ENCODE data around the gene CDX1.

The CDX1 gene

DNA sequence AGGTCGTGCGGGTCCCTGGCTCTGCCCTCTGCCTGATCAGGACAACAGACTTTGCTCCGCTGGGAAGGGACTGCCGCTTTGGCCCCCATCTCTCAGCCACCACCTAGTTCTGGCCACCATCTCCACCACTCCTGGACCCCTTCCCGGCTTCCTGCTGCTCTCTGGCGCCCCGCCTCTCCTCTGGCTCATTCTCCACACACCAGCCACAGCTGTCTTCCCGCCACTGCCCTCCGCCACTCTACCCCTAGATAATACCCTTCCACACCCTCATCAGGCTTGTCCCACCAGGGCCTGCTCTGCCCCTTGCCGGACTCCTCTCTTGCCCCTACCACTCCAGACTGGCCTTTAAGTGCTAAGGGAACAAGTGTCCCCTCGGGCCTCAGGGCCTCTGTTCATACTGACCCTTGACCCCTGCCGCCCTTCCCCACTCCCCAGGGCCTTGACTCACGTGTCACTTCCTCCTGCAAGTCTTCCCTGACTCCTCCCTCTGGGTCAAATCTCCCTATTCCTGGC, 3.0 kb upstream of the CDX1 start:
- no peak for DNase-seq (ENCODE audit: low read depth)

DNA sequence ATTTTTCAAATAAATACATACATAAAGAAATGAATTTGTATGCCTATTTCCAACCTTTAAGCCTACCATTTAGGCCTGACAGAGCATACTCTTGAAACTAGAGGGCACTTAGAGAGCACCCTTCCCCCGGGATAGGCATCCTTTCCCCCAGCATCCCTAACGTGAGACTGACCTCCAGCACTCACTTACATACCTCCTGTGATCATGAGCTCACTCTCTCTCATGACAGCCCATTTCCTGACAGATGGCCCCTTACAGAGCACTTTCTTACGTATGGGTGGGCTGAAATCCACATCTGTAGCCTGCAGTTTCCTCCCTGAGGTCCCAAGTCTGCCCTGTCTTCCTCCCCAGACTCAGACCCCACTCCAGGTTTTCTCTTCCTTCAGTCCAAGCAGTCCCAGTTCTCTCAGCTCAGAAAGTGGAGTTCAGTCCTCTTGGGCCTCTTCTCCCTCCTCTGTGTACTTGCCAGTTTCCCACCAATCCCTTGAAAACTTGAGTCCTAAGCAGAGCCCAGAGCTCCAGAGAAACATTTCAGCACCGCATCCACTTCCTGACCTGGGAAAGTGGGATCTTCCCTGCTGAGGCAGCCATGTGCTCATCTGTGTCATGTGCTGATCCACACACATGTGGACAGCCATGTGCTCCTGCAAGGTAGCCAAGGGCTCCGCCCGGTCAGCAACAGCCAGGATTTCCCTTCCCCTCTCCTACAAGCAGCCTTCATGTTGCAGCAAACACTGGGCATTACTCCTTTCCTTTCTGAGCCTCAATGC, 2.2 kb upstream of the CDX1 start:
- no peak for DNase-seq (ENCODE audit: low read depth)

DNA sequence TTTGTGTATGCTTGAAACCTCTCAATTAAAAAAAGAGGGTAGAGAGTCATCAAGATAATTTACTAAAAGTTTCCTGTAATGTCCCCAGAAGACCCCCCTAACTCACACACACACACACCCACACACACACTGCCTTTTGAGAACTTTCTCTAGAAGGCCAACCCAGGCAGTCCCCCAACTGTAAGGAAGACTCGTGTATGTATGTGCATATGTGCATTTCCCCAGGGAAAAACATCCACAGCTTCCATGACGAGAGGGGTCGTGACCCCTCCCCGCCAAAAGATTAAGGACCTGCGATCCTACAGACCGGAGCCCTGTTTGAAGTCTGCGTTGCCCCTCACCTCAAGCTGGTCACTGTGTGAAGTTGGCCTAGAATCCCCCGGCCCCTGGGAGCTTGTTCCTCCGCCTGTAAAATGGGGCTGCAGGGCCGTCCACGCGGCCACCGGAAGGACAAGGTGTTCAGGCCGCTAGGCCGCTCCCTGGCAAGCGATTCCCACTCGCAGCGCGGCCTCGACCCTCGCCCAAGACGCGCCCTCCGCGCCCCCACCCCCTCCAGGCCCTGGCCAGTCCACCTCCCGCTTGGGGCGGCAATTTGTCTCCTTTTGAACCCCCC, 435 bp upstream of the CDX1 start:
- DNase-seq (ENCODE audit: low read depth), result no peak

DNA sequence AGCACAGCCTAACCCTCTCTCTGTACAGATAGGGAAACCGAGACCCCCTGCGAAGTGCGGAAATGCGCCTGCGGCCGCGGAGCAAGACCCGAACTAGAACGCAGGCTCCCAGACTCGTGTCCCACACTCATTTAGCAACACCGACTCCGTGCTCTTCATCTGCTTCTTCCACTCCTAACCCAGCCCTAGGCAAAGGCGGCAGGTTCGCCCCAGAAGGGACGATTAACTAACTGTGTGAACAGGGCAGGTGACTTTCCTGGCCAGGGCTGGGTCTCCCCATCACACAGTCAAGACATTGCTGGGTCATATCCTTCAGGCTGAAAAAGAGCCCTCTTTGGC, 903 bp downstream of the CDX1 start:
- DNase-seq (ENCODE audit: low read depth), result no peak

DNA sequence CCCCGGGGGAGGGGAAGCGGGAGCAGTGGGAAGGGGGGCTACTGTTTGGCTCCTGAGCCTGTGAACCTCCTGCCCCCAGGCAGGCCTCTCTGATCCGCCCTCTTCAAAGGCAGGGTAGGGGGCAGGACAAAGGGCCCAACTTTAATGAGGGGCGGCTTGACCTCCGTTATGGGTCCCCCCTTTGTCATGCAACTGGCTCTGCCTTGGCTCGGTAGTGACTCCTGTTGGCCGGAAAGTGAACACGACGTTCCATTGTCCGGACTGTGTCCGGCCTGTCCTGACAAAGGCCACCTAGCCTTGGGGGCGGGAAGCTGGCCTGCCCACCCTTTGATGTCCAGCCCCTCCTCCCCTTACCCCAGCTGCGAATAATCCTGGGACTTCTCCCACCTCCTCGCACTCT, 1.3 kb downstream of the CDX1 start:
- no peak for DNase-seq (ENCODE audit: low read depth)

DNA sequence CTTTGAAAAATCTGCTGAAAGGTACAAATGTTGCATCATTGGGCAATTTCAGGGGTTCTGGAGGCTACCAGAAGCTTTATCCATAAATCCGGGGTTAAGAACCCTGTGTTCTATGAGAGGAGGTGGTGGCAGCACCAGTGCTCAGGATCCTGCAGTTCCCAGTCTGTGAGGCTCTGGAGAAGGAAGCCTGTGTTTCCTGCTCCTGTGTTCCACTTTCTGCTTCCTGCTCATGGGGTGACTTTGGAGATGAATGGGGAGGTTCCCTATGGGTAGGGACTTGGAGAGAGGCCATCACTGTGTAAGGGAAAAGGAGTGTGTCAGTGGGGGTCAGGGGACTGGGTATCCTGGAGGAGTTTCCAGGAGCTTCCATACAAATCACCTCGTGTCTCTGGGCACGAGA, 2.3 kb downstream of the CDX1 start:
- no peak for DNase-seq (ENCODE audit: low read depth)

DNA sequence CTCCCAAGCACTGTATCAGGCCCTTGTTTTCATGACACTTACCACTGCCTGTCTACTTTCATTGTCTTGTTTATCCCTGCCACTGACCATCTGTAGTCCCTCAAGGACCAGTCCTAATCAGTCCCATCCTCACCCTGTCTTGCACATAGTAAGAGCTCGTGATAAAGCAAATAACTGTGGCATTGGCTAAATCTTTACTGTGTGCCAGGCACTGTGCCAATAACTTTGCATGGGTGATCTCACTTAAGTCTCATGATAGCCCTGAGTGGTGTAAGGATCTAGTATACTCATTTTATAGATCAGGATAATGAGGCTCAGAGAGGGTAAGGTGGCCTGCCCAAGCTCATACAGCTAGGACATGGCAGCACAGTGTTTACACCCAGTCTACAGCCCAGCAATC, 5.6 kb downstream of the CDX1 start:
- no peak for DNase-seq (ENCODE audit: low read depth)

DNA sequence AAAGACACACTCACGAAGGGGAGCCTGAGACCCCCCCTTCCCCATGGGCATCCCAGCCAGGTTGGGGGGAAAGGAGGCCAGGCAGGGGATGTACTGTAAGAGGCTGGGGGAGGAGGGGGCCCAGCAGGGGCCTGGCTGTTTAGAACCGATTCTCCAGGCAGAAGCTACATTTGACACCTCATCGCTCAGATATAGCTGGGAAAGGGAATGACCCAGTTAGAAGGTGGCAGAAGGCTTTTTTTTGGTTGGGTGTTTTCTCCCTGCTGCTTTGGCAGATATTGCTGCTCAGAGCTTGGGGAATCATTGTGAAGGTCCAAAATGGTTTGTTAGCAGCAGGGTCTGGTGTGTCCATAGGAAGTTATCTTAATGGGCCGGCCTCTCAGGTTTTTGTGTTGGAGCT, 6.0 kb downstream of the CDX1 start:
- no peak for DNase-seq (ENCODE audit: low read depth)

DNA sequence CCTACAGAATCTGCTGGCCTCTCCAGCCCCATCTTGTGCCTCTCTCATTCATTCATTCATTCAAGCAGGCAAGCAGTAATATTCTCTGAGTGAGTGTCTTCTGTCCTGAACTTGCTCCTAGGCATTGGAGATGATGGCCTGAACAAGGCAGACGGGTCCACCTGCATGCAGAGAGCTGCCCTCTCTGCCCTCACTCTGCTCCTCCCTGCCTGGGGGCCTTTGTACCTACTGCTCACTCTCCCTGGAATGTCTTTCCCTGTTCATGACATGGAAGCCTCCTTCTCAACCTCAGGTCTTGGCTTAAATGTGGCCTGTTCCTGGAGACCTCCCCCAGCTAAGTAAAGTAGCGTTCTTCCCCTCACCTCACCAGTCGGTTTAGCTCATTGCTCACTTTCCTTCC, 6.6 kb downstream of the CDX1 start:
- no peak for DNase-seq (ENCODE audit: low read depth)

DNA sequence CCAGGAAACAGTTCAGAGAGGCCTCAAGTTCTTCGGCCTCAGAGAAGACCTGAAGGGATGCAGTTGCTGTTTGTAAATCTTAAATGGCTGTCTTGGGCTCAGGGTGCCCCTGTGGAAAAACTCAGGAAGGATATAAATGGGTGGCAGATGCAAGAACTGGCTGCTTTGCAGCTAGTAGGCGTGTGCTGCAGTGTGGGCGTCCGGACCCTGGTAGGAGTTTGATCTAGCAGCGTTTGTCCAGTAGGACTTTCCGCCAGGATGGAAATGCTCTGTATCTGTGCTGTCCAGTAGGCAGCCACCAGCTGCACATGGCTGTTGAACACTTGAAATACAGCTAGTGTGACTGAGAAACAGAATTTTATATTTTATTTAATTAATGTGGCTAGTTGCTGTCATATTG, 7.7 kb downstream of the CDX1 start:
- DNase-seq (ENCODE audit: low read depth), result no peak

DNA sequence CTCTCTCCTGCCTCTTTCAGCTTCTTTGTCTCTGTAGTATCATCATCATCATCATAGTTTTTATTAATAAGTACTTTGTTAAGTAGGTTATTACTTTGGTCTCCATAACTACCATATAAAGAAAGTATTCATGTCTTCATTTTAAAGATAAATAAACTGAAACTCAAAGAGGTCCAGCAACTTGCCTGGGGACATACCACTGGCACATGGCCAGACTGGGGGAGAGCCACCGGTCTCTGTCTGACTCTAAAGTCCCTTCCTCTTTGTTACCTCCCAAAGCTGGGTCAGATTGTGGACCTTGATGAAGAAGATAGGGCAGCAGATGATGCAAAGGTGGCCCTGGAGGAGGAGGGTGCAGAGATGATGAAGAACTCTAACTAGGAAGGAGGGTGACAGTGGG, 8.5 kb downstream of the CDX1 start:
- DNase-seq (ENCODE audit: low read depth), result no peak

DNA sequence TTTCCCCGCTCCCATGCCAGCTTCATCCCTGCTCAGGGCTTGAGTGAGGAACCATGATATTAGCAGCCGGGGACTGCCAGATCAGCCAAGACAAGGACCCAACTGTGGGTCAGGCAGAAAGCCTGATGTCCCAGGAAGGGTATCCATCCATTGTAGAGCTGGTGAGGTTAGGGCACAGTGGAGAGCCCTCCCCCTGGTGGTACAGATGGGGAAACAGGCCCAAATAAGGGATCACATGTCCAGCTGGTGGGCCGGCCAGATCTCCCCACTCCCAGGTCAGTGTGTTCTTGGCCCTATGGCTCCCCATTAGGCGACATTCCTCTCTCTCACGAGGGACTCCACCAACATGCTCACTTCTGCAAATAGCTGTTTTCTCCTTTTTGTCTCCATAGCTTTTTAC, 9.0 kb downstream of the CDX1 start:
- DNase-seq (ENCODE audit: low read depth), result no peak

DNA sequence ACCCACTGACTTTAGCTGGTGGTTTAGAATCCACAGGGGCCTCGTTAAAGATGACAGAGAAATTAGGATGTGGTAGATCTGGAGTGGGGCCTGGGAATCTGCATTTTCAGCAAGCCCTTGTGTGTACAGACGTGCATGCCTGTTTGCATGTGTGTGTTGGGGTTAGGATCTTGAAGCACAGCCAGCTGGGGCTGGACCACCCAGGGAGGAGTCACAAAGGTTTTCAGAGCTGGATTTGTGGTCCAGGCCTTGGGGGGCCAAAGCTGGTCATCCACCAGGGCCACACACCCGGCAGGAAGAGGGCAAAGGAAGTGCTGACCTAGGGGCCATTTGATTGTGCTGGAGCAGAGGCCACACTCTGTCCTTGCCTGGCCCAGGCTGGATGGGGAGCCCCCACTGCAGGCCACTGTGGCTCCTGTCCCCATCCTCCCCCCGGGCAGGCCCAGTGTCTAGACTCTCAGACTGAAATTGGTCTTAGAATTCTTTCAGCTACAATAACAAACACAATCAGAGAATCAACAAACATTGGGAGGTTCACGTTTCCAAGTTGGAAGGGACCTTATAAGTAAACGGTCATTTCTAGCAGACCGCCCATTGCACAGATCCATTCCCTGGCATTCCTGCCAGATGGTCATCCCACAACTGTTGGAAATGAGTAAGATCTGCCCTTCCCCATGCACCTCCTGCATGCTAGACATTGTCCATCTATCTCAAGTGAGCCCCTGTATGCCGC, 10.3 kb downstream of the CDX1 start:
- DNase-seq (ENCODE audit: low read depth), result no peak

DNA sequence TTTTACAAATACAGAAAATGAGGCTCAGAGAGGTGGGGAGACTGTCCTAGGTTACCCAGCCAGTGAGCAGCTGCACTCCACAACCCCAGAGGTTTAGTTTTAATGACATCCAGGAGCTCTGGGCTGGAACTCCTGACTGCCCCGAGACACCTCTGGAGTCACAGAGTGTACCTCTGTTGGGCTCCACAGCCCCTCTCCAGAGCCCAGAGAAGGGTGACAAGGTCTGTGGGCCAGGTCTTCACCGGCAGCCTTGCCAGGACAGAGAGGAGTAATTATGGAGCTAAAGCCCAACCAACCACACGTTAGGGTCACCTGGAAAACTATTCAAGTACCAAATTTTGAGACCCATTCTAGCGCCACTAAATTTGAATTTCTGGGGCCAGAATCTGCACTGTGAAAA, 11.1 kb downstream of the CDX1 start:
- no peak for DNase-seq (ENCODE audit: low read depth)

DNA sequence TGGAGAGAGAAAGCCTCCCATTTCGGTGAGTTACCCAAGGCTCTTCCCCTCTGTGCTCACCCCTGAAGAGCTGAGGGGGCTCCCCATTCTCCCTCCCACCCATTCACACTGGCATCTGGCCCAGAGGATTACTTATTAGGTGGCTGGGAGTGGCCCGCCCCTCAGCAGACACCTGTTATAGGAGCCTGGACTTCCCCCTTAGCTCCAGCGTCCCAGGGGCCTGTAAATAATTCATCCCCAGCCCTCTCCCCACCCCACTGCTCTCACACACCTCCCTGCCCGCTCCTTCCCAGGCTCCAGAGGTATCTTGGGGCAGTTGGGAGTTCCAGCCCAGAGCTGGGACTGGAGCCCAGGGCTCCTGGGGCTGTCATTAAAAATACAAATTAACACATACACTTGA, 11.7 kb downstream of the CDX1 start:
- DNase-seq (ENCODE audit: low read depth), result no peak

DNA sequence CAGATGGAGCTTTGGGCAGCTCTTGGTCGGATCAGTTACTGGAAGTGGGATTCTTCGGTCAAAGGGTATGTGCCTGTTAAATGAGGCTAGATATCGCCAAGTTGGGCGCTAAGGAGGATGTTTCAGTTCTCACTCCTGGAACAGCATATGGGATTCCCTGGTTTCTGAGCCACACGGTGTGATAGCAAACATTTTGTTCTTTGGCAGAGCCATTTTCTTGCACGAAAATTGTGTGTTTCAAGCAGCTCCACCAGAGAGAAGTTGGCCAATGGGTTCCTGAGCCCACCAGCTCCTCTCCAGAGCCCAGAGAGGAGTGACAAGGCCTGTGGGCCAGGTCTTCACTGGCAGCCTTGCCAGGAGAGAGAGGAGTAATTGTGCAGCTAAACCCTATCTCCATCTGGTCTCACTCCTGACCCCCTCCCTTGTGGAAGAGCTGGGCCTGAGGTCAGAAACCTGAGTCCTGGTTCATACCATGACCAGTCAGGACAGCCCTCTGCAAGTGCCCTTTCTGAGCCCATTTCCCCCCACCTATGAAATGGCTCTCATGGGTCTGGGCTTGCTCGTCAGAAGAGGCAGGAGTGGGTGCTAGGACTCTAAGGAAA, 12.5 kb downstream of the CDX1 start:
- no peak for DNase-seq (ENCODE audit: low read depth)

DNA sequence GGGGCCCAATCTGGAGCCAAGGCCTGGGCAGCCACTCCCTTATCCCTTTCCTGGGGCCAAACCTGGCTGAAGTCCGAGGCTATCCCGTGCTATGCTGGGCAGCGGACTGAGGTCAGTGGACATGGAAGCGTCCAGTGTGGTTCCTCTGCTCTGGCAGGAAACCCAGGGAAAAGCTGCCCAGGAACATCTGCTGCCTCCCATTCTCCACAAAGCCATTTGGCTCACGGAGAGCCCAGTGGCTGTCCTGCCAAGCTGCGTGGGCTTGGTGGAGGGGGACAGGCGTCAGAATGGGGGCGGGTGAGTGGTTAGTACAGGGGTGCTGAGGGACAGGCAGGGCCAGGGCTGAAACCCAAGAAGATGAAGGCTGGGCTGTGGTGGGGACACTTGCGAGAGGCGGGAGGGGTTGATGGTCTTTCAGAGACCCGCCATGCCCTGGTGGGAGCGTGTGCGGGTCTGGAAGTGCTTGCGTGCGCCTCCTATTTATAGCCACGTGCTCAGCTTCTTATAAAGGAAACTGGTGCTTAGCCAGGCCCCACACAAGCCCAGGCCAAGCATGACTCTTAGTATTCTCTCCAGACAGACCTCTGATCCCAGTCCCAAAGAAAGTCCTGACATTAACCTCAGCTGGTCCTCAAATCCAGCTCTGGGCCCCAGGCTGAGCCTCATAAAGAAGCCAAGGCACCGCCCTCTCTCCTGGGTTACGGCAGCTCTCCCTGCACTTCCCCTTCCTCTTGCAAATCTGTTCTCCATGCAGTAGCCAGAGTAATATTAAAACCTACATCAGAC, 13.9 kb downstream of the CDX1 start:
- DNase-seq (ENCODE audit: low read depth), result no peak

DNA sequence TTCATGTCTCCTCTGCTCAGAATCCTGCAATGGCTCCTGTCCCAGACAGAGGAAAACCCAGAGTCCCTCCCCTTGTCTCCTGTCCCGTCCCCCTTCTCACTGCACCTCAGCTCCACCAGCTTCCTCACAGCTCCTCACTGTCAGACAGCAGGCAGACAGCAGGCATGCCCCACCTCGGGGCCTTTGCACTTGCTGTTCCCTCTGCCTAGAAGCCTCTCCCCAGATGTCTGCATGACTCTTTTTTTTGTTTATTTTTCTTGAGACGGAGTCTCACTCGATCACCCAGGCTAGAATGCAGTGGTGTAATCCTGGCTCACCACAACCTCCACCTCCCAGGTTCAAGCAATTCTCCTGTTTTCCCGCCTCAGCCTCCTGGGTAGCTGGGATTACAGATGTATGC, 14.4 kb downstream of the CDX1 start:
- no peak for DNase-seq (ENCODE audit: low read depth)

DNA sequence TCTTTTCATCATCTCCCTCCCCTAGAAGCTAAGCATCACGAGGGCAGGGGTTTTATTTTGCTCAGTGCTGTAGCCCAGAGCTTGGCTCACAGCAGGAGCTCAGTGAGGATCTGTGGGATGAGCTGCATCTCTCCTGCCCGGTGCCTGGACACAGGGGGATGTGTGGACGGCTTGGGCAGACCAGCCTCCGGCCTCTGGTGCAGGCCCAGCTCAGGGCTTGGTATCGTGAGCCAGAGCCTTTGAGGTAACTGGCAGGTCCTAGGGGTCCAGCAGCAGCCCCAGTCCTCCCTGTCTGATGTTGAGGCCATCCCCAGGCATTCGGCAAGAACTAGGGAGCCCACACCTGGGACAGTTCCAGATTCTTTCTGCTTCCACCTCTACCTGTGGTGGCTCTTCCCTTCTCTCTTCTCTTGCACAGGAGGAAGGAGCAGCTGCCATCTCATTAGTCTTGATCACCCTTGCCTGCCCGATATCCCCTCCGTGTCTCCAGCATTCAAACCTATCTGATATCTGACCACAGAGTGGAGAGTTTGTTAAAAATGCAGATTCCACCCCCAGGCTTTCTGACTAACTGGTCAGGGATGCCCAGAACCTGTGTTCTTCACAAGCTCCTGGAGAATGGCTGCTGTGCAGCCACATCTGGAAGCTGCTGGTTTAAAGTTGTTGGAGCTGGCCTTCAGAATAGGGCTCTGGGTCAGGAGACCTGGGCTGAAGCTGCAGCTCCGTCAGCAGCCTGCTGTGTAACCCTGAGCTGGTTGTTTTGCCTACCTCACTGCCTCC, 15.4 kb downstream of the CDX1 start:
- no peak for DNase-seq (ENCODE audit: low read depth)

DNA sequence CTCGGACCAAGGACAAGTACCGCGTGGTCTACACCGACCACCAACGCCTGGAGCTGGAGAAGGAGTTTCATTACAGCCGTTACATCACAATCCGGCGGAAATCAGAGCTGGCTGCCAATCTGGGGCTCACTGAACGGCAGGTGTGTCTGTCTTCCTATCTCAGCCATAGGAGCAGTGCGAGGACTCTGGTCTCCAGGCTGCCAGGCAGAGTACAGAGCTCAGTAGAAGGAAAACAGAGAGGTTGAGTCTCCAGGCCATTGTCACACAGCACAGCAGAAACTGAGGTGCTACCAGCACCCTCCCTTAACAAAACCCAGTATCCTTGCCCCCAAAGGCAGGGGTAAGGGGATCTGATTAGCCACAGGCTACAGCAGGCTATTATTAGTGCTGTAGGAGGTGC, 16.2 kb downstream of the CDX1 start:
- DNase-seq (ENCODE audit: low read depth), result no peak

DNA sequence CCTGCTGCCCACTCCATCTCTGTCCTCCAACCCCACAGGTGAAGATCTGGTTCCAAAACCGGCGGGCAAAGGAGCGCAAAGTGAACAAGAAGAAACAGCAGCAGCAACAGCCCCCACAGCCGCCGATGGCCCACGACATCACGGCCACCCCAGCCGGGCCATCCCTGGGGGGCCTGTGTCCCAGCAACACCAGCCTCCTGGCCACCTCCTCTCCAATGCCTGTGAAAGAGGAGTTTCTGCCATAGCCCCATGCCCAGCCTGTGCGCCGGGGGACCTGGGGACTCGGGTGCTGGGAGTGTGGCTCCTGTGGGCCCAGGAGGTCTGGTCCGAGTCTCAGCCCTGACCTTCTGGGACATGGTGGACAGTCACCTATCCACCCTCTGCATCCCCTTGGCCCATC, 16.9 kb downstream of the CDX1 start:
- no peak for DNase-seq (ENCODE audit: low read depth)
